K562 (cell line): ENCODE results near the gene BAMBI. TPM values are rescaled to one million over a fixed set of nuclear protein-coding genes. Genes with fewer than 3 reads are reported as not detected.

Experiments
- ATAC-seq: fragments of 200-7000 bp; cut with Tn5 transposase; 3 replicates; pipeline ENCODE4 v1.9.1; 2020; ENCODE audit warnings: moderate library complexity
- BruUV-seq: library from RNA; stranded (reverse); fragments of 400-500 nt; replicated peaks from 2 replicates; lab custom pipeline; 2021; lab: Mats Ljungman, UMichigan
- CTCF ChIA-PET: fragments of 300-600 bp; formaldehyde crosslinking; extraction: SDS; loops from one replicate; lab custom pipeline; 2021; ENCODE audit warnings: low intra/inter-chr PET ratio; lab: Yijun Ruan, JAX
- POLR2A ChIA-PET: fragments of 300-600, 350-650 bp; sonication (Branson Sonifier 250); formaldehyde crosslinking; extraction: SDS; loops from one replicate; lab custom pipeline; 2021; ENCODE audit warnings: antibody characterized with exemption, inconsistent platforms; lab: Yijun Ruan, JAX
- DNase-seq, 4 experiments: peaks; one replicate each; pipeline versions ENCODE4 v3.0.0 to v3.0.0-alpha.2; 2011 to 2018; ENCODE audit warnings: low spot score in 3 of 4, mixed read lengths in 3 of 4; ENCODE audit errors: extremely low read depth in 1 of 4
- FAIRE-seq: peaks from 2 replicates; lab custom pipeline; 2011; peaks lifted over from hg19 to GRCh38; lab: Jason Lieb, UNC
- H2AFZ ChIP-seq: 2 replicates; pipeline ENCODE4 v1.6.0; 2011; ENCODE audit warnings: low read depth, low read length, control low read depth, inconsistent platforms
- H3K27ac ChIP-seq: fragments of 200-600 bp; 3 replicates; pipeline ENCODE4 v1.8.0; 2011; ENCODE audit warnings: low read depth, mild to moderate bottlenecking, control low read depth, inconsistent platforms, low read length, moderate library complexity, mixed read lengths; ENCODE audit errors: extremely low read depth
- H3K27me3 ChIP-seq, 2 experiments: fragments of 300-600 bp in 1 of 2; 2 replicates in 1 of 2; 3 replicates in 1 of 2; pipeline versions ENCODE4 v1.6.0 to v1.8.0; 2011; ENCODE audit warnings: inconsistent platforms in 2 of 2, low read length in 2 of 2, mild to moderate bottlenecking in 1 of 2, mixed read lengths in 1 of 2, moderate library complexity in 1 of 2; ENCODE audit not compliant: control insufficient read depth in 2 of 2, insufficient read depth in 2 of 2
- H3K36me3 ChIP-seq: fragments of 300-600 bp; 3 replicates; pipeline ENCODE4 v1.8.0; 2011; ENCODE audit warnings: mild to moderate bottlenecking, low read length, inconsistent platforms; ENCODE audit not compliant: control insufficient read depth, insufficient read depth
- H3K4me1 ChIP-seq, 2 experiments: fragments of 200-600 bp in 1 of 2; replicated peaks in 1 of 2; 2 replicates in 1 of 2; 3 replicates in 1 of 2; pipeline versions ENCODE4 v1.5.1 to v1.8.0; 2011; ENCODE audit warnings: inconsistent platforms in 2 of 2, low read length in 2 of 2, mild to moderate bottlenecking in 1 of 2, mixed read lengths in 1 of 2, moderate library complexity in 1 of 2; ENCODE audit not compliant: control insufficient read depth in 2 of 2, insufficient read depth in 2 of 2
- H3K4me2 ChIP-seq: 2 replicates; pipeline ENCODE4 v1.6.1; 2011; ENCODE audit warnings: low read length, control low read depth, inconsistent platforms, mixed read lengths; ENCODE audit not compliant: insufficient read depth
- H3K4me3 ChIP-seq: fragments of 200-600 bp; sonication (generic), shearing (Covaris generic); 2 replicates; pipeline ENCODE4 v1.5.1; 2016; ENCODE audit warnings: control low read depth, inconsistent platforms
- H3K79me2 ChIP-seq: fragments of 200-600 bp; 3 replicates; pipeline ENCODE4 v1.8.0; 2011; ENCODE audit warnings: low read length, inconsistent platforms; ENCODE audit not compliant: control insufficient read depth, insufficient read depth
- H3K9ac ChIP-seq, 2 experiments: 2 replicates each; pipeline versions ENCODE4 v1.6.0 to v1.6.1; 2011; ENCODE audit warnings: low read depth in 2 of 2, low read length in 2 of 2, control low read depth in 1 of 2, inconsistent platforms in 1 of 2, mild to moderate bottlenecking in 1 of 2, mixed read lengths in 1 of 2; ENCODE audit not compliant: insufficient read depth in 1 of 2
- H3K9me1 ChIP-seq: one replicate; pipeline ENCODE4 v1.6.0; 2011; ENCODE audit warnings: inconsistent platforms, mild to moderate bottlenecking, low read length, moderate library complexity; ENCODE audit not compliant: control insufficient read depth, insufficient read depth
- H3K9me3 ChIP-seq: replicated peaks from 2 replicates; pipeline ENCODE4 v1.5.1; 2011; ENCODE audit warnings: low read depth, low read length, inconsistent platforms; ENCODE audit not compliant: control insufficient read depth, insufficient read depth
- H4K20me1 ChIP-seq: replicated peaks from 2 replicates; pipeline ENCODE4 v1.6.1; 2011; ENCODE audit warnings: low read length, inconsistent platforms, mixed read lengths; ENCODE audit not compliant: control insufficient read depth, insufficient read depth
- FOSL1 ChIP-seq: fragments of 200-800 bp; sonication (Bioruptor generic); conservative IDR thresholded peaks from 2 replicates; pipeline ENCODE4 v1.6.1; 2016; ENCODE audit warnings: missing genetic modification characterization, missing compliant biosample characterization
- HLTF ChIP-seq: fragments of 450-650 bp; IDR thresholded peaks from 2 replicates; pipeline ENCODE4 v1.6.1; 2016
- HMG20B ChIP-seq: fragments of 250-450 bp; sonication (Bioruptor Pico); IDR thresholded peaks from 2 replicates; pipeline ENCODE4 v1.5.0; 2021; ENCODE audit warnings: mild to moderate bottlenecking
- ZNF79 ChIP-seq: fragments of 250-450 bp; sonication (Bioruptor Pico); IDR thresholded peaks from 2 replicates; pipeline ENCODE4 v1.4.0; 2020; ENCODE audit warnings: low read depth, mild to moderate bottlenecking, moderate library complexity
- in situ Hi-C: fragments of 300-500 bp; cut with MboI; formaldehyde crosslinking; loops from 4 replicates; pipeline ENCODE4 v1.15.0; 2018; ENCODE audit warnings: inconsistent platforms, mixed read lengths
- intact Hi-C: fragments of 100-400 bp; cut with micrococcal nuclease; formaldehyde crosslinking; loops from 2 replicates; pipeline ENCODE4 v1.14.2; 2022
- polyA plus RNA-seq, 8 experiments: library from polyadenylated mRNA; depleted of rRNA in 4 of 8; stranded (reverse) in 5 of 8; unstranded in 3 of 8; fragments of >200 nt; fragmentation: Nextera tagmentation in 2 of 8; fragmentation: Illumina TruSeq in 1 of 8; extraction: Ambion mirVana in 2 of 8; extraction: Trizol in 1 of 8; gene quantifications; 2 replicates each; pipeline versions ENCODE4 v1.2.1 to v1.2.3, GENCODE V29; 2011 to 2014; ENCODE audit warnings: inconsistent platforms in 1 of 8, missing spikeins in 1 of 8
- total RNA-seq, 7 experiments: library from RNA; depleted of rRNA in 6 of 7; stranded (reverse); fragments of >200 nt in 6 of 7; fragmentation: Illumina TruSeq in 2 of 7; extraction: Trizol in 2 of 7; gene quantifications; 2 replicates each; pipeline versions ENCODE4 v1.2.1 to v1.2.3, GENCODE V29; 2011 to 2021; ENCODE audit warnings: low replicate concordance in 1 of 7
- TF ChIP-seq, protein P1 (sequence below): sonication (generic); formaldehyde crosslinking; IDR thresholded peaks from 2 replicates; pipeline ENCODE4 v1.8.1; 2023; ENCODE audit warnings: missing genetic modification reagents, mild to moderate bottlenecking, borderline replicate concordance
- TF ChIP-seq, protein P2 (sequence below): fragments of 450-650 bp; IDR thresholded peaks from 2 replicates; pipeline ENCODE4 v1.6.1; 2016; ENCODE audit warnings: mild to moderate bottlenecking

Gene BAMBI
- total and polyA plus RNA-seq, 9 of the 15 experiments (the other 6 are each of a cell fraction or from before 2014, with no cell fraction given) = 2.0 to 21.8 (median 13.5) TPM

DNA sequence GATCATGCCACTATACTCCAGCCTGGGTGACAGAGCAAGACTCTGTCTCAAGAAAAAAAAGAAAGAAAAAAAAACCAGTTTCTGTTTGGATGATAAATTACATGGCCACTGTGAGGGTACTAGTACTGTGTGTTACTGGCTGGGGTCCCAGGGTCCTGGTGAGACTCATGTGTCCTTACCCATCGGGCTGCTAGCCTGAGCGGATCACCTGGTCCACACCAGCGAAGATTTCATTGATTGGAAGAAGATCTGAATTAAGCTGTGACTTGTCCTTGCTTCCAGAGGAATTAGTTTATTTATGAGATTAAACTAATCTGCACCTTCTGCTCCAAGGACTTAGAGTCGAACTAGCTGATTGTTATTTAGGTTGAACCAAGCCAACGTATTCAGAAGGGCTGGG lies 40.0 kb upstream of the BAMBI start (continued):
- TF ChIP-seq, protein P1, sequence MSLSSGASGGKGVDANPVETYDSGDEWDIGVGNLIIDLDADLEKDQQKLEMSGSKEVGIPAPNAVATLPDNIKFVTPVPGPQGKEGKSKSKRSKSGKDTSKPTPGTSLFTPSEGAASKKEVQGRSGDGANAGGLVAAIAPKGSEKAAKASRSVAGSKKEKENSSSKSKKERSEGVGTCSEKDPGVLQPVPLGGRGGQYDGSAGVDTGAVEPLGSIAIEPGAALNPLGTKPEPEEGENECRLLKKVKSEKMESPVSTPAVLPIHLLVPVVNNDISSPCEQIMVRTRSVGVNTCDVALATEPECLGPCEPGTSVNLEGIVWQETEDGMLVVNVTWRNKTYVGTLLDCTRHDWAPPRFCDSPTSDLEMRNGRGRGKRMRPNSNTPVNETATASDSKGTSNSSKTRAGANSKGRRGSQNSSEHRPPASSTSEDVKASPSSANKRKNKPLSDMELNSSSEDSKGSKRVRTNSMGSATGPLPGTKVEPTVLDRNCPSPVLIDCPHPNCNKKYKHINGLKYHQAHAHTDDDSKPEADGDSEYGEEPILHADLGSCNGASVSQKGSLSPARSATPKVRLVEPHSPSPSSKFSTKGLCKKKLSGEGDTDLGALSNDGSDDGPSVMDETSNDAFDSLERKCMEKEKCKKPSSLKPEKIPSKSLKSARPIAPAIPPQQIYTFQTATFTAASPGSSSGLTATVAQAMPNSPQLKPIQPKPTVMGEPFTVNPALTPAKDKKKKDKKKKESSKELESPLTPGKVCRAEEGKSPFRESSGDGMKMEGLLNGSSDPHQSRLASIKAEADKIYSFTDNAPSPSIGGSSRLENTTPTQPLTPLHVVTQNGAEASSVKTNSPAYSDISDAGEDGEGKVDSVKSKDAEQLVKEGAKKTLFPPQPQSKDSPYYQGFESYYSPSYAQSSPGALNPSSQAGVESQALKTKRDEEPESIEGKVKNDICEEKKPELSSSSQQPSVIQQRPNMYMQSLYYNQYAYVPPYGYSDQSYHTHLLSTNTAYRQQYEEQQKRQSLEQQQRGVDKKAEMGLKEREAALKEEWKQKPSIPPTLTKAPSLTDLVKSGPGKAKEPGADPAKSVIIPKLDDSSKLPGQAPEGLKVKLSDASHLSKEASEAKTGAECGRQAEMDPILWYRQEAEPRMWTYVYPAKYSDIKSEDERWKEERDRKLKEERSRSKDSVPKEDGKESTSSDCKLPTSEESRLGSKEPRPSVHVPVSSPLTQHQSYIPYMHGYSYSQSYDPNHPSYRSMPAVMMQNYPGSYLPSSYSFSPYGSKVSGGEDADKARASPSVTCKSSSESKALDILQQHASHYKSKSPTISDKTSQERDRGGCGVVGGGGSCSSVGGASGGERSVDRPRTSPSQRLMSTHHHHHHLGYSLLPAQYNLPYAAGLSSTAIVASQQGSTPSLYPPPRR = no peak
- TF ChIP-seq ZNF79 = no peak
- TF ChIP-seq, protein P2, sequence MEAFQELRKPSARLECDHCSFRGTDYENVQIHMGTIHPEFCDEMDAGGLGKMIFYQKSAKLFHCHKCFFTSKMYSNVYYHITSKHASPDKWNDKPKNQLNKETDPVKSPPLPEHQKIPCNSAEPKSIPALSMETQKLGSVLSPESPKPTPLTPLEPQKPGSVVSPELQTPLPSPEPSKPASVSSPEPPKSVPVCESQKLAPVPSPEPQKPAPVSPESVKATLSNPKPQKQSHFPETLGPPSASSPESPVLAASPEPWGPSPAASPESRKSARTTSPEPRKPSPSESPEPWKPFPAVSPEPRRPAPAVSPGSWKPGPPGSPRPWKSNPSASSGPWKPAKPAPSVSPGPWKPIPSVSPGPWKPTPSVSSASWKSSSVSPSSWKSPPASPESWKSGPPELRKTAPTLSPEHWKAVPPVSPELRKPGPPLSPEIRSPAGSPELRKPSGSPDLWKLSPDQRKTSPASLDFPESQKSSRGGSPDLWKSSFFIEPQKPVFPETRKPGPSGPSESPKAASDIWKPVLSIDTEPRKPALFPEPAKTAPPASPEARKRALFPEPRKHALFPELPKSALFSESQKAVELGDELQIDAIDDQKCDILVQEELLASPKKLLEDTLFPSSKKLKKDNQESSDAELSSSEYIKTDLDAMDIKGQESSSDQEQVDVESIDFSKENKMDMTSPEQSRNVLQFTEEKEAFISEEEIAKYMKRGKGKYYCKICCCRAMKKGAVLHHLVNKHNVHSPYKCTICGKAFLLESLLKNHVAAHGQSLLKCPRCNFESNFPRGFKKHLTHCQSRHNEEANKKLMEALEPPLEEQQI = no peak

DNA sequence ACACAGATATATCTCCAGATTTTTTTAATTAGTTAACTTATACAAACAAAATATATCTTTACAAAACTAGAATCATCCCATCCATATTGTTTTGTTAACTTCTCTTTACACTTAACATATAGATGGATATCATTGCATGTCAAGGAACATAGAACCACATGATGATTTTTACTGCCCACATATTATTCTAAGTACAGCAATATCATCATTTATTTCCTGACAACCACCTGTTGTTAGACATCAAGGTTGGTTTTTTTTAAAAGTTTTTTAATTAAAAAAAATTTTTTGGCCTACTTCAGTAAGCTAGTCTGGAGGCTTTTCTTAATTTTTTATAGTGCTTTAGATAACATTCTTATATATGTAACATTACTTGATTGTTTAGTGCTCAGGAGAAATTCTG lies 38.9 kb upstream of the BAMBI start:
- no peak for FAIRE-seq
- no peak overlapping the region for H3K9ac ChIP-seq
- in situ Hi-C loops = loop anchor here (10.0 kb wide), 1 partner anchor 666 kb away; no protein-coding TSS in a partner anchor
- DNase-seq = no peak
- no peak overlapping the region for H3K27ac ChIP-seq
- H3K79me2 ChIP-seq = no peaks in the 10 kb centered on the region
- peaks cover 10 to 32% of the 10 kb centered on the region in 2 experiments for H3K27me3 ChIP-seq
- BruUV-seq = no TSS peak
- TF ChIP-seq HMG20B (CRISPR knock-in tag) (no peak), HLTF (no peak), FOSL1 (no peak)
- no peak overlapping the region for H3K4me3 ChIP-seq
- H3K9me3 ChIP-seq = no peaks in the 10 kb centered on the region
- CTCF ChIA-PET = no interaction called here
- intact Hi-C loops = no loop called here
- no peaks in the 10 kb centered on the region for H4K20me1 ChIP-seq
- H3K9me1 ChIP-seq = no peaks in the 10 kb centered on the region
- H3K36me3 ChIP-seq = no peaks in the 10 kb centered on the region
- no peaks in the 10 kb centered on the region for H3K4me1 ChIP-seq
- H2AFZ ChIP-seq = no peak overlapping the region
- H3K4me2 ChIP-seq = no peak overlapping the region
- POLR2A ChIA-PET = interaction anchor here (0.6 to 0.7 kb wide), 2 partner anchors 14 to 181 kb away, joined by 3 to 5 read pairs; no protein-coding TSS in a partner anchor
- no peak for ATAC-seq
